Measurements from ENCODE around the gene ARAP2. TPM values are rescaled to one million over a fixed set of nuclear protein-coding genes. Genes with fewer than 3 reads are reported as not detected.

ARAP2 gene
- polyA plus RNA-seq, 1 donor (not counting 4 experiments of a cell fraction or from before 2014, with no cell fraction given) = 9.3 TPM

DNA sequence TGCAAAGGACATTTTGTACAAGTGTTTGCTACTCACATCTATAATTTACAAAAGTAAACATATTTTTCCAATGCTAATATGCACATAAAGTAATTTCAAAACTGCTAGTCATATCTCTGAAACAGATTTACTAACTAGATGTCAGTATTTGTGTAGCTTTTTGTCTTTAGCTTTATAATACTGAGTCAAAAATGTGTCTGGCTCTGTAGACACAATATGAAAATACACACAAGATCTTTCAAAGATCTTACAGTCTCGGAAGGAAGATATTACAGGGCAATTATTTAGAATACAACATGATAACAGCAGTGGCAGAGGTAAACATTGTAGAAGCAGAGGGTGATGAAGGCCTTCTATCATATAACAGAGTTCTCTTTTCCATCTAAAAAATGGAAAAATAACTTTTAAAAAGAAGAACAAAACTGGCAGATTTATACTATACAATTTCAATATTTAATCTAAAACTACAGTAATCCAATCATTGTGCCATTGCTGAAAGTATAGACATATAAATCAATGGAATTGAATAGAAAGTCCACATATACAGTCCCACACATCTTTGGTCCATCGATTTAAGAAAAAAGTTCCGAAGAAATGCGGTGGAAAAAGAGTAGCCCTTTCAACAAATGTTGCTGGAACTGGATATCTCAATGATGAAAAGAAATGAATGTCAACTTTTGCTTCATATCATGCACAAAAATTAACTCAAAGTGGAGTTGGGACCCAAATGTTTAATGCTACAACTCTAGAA lies 29.4 kb downstream of the ARAP2 start:
- Histone ChIP-seq H3K4me3 (ENCODE audit: control insufficient read depth in 2 of 3, extremely low read depth in 1 of 3, insufficient read depth in 2 of 3, low read depth in 1 of 3, low read length in 3 of 3) (no peak overlapping the region), H3K27ac (ENCODE audit: control insufficient read depth, insufficient read depth, low read length) (no peak overlapping the region), H3K9ac (ENCODE audit: control insufficient read depth, extremely low read depth, insufficient read depth, low read length) (no peak overlapping the region), H3K36me3 (ENCODE audit: control insufficient read depth in 2 of 2, extremely low read depth in 1 of 2, insufficient read depth in 2 of 2, low read length in 2 of 2) (peaks cover 5 to 7% of the 10 kb centered on the region in 2 experiments), H4K20me1 (ENCODE audit: control insufficient read depth, extremely low read depth, insufficient read depth, low read length) (no peaks in the 10 kb centered on the region), H3K27me3 (ENCODE audit: control insufficient read depth, extremely low read depth, insufficient read depth, low read length) (no peaks in the 10 kb centered on the region), H3K4me2 (ENCODE audit: control insufficient read depth, extremely low read depth, insufficient read depth, low read depth, low read length) (no peak overlapping the region), H3K9me1 (ENCODE audit: control insufficient read depth, extremely low read depth, insufficient read depth, low read length) (no peaks in the 10 kb centered on the region), H3K9me3 (ENCODE audit: control insufficient read depth, low read depth, low read length) (no peaks in the 10 kb centered on the region), H3K79me2 (ENCODE audit: control insufficient read depth, insufficient read depth, low read length) (peaks cover 17% of the 10 kb centered on the region), H2AFZ (ENCODE audit: control insufficient read depth, low read length) (no peak overlapping the region), H3K4me1 (ENCODE audit: control insufficient read depth, extremely low read depth, insufficient read depth, low read length) (no peaks in the 10 kb centered on the region)
- TF ChIP-seq EZH2 (IDR thresholded peaks at IDR 0.05; ENCODE audit: low read length) = no peak
- TF ChIP-seq, protein P1, sequence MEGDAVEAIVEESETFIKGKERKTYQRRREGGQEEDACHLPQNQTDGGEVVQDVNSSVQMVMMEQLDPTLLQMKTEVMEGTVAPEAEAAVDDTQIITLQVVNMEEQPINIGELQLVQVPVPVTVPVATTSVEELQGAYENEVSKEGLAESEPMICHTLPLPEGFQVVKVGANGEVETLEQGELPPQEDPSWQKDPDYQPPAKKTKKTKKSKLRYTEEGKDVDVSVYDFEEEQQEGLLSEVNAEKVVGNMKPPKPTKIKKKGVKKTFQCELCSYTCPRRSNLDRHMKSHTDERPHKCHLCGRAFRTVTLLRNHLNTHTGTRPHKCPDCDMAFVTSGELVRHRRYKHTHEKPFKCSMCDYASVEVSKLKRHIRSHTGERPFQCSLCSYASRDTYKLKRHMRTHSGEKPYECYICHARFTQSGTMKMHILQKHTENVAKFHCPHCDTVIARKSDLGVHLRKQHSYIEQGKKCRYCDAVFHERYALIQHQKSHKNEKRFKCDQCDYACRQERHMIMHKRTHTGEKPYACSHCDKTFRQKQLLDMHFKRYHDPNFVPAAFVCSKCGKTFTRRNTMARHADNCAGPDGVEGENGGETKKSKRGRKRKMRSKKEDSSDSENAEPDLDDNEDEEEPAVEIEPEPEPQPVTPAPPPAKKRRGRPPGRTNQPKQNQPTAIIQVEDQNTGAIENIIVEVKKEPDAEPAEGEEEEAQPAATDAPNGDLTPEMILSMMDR (optimal IDR thresholded peaks at IDR 0.05 in 1 of 3, IDR thresholded peaks at IDR 0.05 in 1 of 3, conservative IDR thresholded peaks at IDR 0.05 in 1 of 3; ENCODE audit: extremely low read depth in 1 of 3, insufficient read depth in 2 of 3, low read length in 3 of 3) = no peak
- FAIRE-seq (no peak), DNase-seq (ENCODE audit: low read depth, low spot score) (no peak)
- dilution Hi-C loops (cut with MboI; ENCODE audit: extremely low pct_ligation_motif_present, low sequenced_read_pairs) = no loop called here

DNA sequence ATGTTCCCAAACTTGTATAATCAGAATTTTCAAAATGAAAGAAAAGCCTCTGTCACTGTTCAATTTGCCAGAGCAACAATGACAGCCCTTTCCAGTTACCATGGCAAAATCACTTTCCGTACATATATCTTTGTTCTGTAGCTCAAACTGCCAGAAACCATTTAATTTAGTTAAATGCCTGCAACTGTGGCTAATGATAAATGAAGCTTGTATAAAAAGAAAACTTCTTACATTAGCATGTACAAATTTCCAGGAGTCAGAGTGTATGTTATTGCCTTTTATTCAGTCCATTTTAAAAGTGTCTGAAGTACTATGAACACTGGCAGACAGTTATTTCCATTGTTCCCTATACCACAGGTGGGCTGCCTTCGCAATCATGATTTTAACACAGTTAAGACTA lies 30.3 kb downstream of the ARAP2 start:
- dilution Hi-C loops (cut with MboI; ENCODE audit: extremely low pct_ligation_motif_present, low sequenced_read_pairs) = no loop called here
- H2AFZ ChIP-seq (ENCODE audit: control insufficient read depth, low read length) = no peak overlapping the region
- H3K27ac ChIP-seq (ENCODE audit: control insufficient read depth, insufficient read depth, low read length) = no peak overlapping the region
- H3K4me2 ChIP-seq (ENCODE audit: control insufficient read depth, extremely low read depth, insufficient read depth, low read depth, low read length) = no peak overlapping the region
- H3K4me1 ChIP-seq (ENCODE audit: control insufficient read depth, extremely low read depth, insufficient read depth, low read length) = no peaks in the 10 kb centered on the region
- no peaks in the 10 kb centered on the region for H3K9me1 ChIP-seq (ENCODE audit: control insufficient read depth, extremely low read depth, insufficient read depth, low read length)
- H3K36me3 ChIP-seq (ENCODE audit: control insufficient read depth in 2 of 2, extremely low read depth in 1 of 2, insufficient read depth in 2 of 2, low read length in 2 of 2) = peaks cover 5 to 7% of the 10 kb centered on the region in 2 experiments
- FAIRE-seq (no peak), DNase-seq (ENCODE audit: low read depth, low spot score) (no peak)
- no peak overlapping the region for H3K4me3 ChIP-seq (ENCODE audit: control insufficient read depth in 2 of 3, extremely low read depth in 1 of 3, insufficient read depth in 2 of 3, low read depth in 1 of 3, low read length in 3 of 3)
- H3K9ac ChIP-seq (ENCODE audit: control insufficient read depth, extremely low read depth, insufficient read depth, low read length) = no peak overlapping the region
- TF ChIP-seq, protein P1 (optimal IDR thresholded peaks at IDR 0.05 in 1 of 3, IDR thresholded peaks at IDR 0.05 in 1 of 3, conservative IDR thresholded peaks at IDR 0.05 in 1 of 3; ENCODE audit: extremely low read depth in 1 of 3, insufficient read depth in 2 of 3, low read length in 3 of 3) = no peak
- no peak for TF ChIP-seq EZH2 (IDR thresholded peaks at IDR 0.05; ENCODE audit: low read length)
- H3K27me3 ChIP-seq (ENCODE audit: control insufficient read depth, extremely low read depth, insufficient read depth, low read length) = no peaks in the 10 kb centered on the region
- no peaks in the 10 kb centered on the region for H3K9me3 ChIP-seq (ENCODE audit: control insufficient read depth, low read depth, low read length)
- H4K20me1 ChIP-seq (ENCODE audit: control insufficient read depth, extremely low read depth, insufficient read depth, low read length) = no peaks in the 10 kb centered on the region
- peaks cover 12% of the 10 kb centered on the region for H3K79me2 ChIP-seq (ENCODE audit: control insufficient read depth, insufficient read depth, low read length)

Data from keratinocyte (primary cell).